Spleen (tissue), 7 donors: ENCODE results near the gene MUCL3.

Source experiments
- POLR2A ChIP-seq, 3 donors: fragments of 450-650 bp; IDR thresholded peaks; one replicate each; pipeline ENCODE4 v1.5.1; 2017; ENCODE audit warnings: antibody characterized with exemption in 3 of 3, mild to moderate bottlenecking in 1 of 3
- POLR2AphosphoS5 ChIP-seq, 3 donors: sonication (generic); formaldehyde crosslinking; IDR thresholded peaks; one replicate each; pipeline ENCODE4 v1.5.1; 2017; ENCODE audit warnings: antibody characterized with exemption in 3 of 3
- TF ChIP-seq, protein P1 (sequence below), 11 experiments: fragments of 200-600 bp in 7 of 11; fragments of 450-650 bp in 4 of 11; sonication (generic) in 4 of 11; IDR thresholded peaks in 8 of 11; conservative IDR thresholded peaks in 3 of 11; 1 replicate in 7 of 11; 2 replicates in 4 of 11; pipeline versions ENCODE4 v1.4.0 to v1.8.0; 2016 to 2021; ENCODE audit warnings: antibody characterized with exemption in 11 of 11, inconsistent platforms in 4 of 11, mild to moderate bottlenecking in 1 of 11
- donor health status: DM: no; HTN: no; CAD: no; lungs with moderate emphysema.
- donor health status: DM: no; HTN: no; CAD: no.
- donor health status: DM: no; HTN: no; CAD: no.

- TF ChIP-seq, protein P1, sequence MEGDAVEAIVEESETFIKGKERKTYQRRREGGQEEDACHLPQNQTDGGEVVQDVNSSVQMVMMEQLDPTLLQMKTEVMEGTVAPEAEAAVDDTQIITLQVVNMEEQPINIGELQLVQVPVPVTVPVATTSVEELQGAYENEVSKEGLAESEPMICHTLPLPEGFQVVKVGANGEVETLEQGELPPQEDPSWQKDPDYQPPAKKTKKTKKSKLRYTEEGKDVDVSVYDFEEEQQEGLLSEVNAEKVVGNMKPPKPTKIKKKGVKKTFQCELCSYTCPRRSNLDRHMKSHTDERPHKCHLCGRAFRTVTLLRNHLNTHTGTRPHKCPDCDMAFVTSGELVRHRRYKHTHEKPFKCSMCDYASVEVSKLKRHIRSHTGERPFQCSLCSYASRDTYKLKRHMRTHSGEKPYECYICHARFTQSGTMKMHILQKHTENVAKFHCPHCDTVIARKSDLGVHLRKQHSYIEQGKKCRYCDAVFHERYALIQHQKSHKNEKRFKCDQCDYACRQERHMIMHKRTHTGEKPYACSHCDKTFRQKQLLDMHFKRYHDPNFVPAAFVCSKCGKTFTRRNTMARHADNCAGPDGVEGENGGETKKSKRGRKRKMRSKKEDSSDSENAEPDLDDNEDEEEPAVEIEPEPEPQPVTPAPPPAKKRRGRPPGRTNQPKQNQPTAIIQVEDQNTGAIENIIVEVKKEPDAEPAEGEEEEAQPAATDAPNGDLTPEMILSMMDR (IDR thresholded peaks at IDR 0.05 in 8 of 11, conservative IDR thresholded peaks at IDR 0.05 in 3 of 11), result no peak
- no peak for TF ChIP-seq POLR2AphosphoS5 (IDR thresholded peaks at IDR 0.05)
- TF ChIP-seq POLR2A (IDR thresholded peaks at IDR 0.05), result no peak
These were observed 41.4 kb downstream of the MUCL3 start for GRCh38 chr6:30981942-30982772.
